CD4-positive, alpha-beta T cell treated with Interleukin-6 at 100 ng/mL for 8 hours (primary cell): Measurements from ENCODE around the gene TNFRSF9.

ENCODE experiments used
- DNase-seq: peaks from one replicate; pipeline ENCODE4 v3.0.0-alpha.2; 2020; ENCODE audit warnings: mixed read lengths, low spot score

Gene TNFRSF9

GRCh38 chr1:7873801-7874795 lies 66.5 kb downstream of the TNFRSF9 start:
- DNase-seq = no peak

- no peak for DNase-seq
These were observed 69.5 kb downstream of the TNFRSF9 start for GRCh38 chr1:7871136-7871535.

- no peak for DNase-seq
These were observed 71.3 kb downstream of the TNFRSF9 start for GRCh38 chr1:7869136-7869920.

GRCh38 chr1:7868070-7868780 lies 72.4 kb downstream of the TNFRSF9 start:
- DNase-seq = no peak

- DNase-seq = no peak
These were observed 74.7 kb downstream of the TNFRSF9 start for GRCh38 chr1:7865978-7866377.
